ENCODE data around the gene RALY. TPM values are rescaled to one million over a fixed set of nuclear protein-coding genes. Genes with fewer than 3 reads are reported as not detected.

RALY gene
- total RNA-seq, 1 donor, result 67.4 TPM

GRCh38 chr20:34093895-34094294, 100.2 kb downstream of the RALY start:
- no peak overlapping the region for H3K4me3 ChIP-seq (ENCODE audit: low read depth, low read length)
- DNase-seq (ENCODE audit: low read depth), result no peak
- no peak for TF ChIP-seq CTCF (IDR thresholded peaks at IDR 0.05; ENCODE audit: insufficient read depth, low read length)

- no peak for TF ChIP-seq CTCF (IDR thresholded peaks at IDR 0.05; ENCODE audit: insufficient read depth, low read length)
- no peak overlapping the region for H3K4me3 ChIP-seq (ENCODE audit: low read depth, low read length)
These were observed 102.1 kb downstream of the RALY start for GRCh38 chr20:34095825-34096224.

GRCh38 chr20:34096699-34097444, 103.2 kb downstream of the RALY start:
- DNase-seq (ENCODE audit: low read depth), result no peak
- no peak overlapping the region for H3K4me3 ChIP-seq (ENCODE audit: low read depth, low read length)
- no peak for TF ChIP-seq CTCF (IDR thresholded peaks at IDR 0.05; ENCODE audit: insufficient read depth, low read length)

More at GRCh38 chr20:34095825-34096224, 102.1 kb downstream of the RALY start:
- no peak for DNase-seq (ENCODE audit: low read depth)

- no peak for TF ChIP-seq CTCF (IDR thresholded peaks at IDR 0.05; ENCODE audit: insufficient read depth, low read length)
- no peak overlapping the region for H3K4me3 ChIP-seq (ENCODE audit: low read depth, low read length)
- no peak for DNase-seq (ENCODE audit: low read depth)
These were observed 104.9 kb downstream of the RALY start for GRCh38 chr20:34098570-34098969.

- TF ChIP-seq CTCF (IDR thresholded peaks at IDR 0.05; ENCODE audit: insufficient read depth, low read length), result no peak
- DNase-seq (ENCODE audit: low read depth), result no peak
- H3K4me3 ChIP-seq (ENCODE audit: low read depth, low read length), result no peak overlapping the region
These were observed 106.0 kb downstream of the RALY start for GRCh38 chr20:34099675-34100074.

- no peak overlapping the region for H3K4me3 ChIP-seq (ENCODE audit: low read depth, low read length)
- DNase-seq (ENCODE audit: low read depth), result no peak
- TF ChIP-seq CTCF (IDR thresholded peaks at IDR 0.05; ENCODE audit: insufficient read depth, low read length), result no peak
These were observed 106.9 kb downstream of the RALY start for GRCh38 chr20:34100576-34100975.

- no peak overlapping the region for H3K4me3 ChIP-seq (ENCODE audit: low read depth, low read length)
- no peak for TF ChIP-seq CTCF (IDR thresholded peaks at IDR 0.05; ENCODE audit: insufficient read depth, low read length)
- DNase-seq (ENCODE audit: low read depth), result no peak
These were observed 108.6 kb downstream of the RALY start for GRCh38 chr20:34102342-34102741.

All from fibroblast of the aortic adventitia (primary cell).